ENCODE results near the gene VAMP5. TPM values are rescaled to one million over a fixed set of nuclear protein-coding genes. Genes with fewer than 3 reads are reported as not detected.

Gene VAMP5
- total and polyA plus RNA-seq, 2 donors (not counting 3 experiments of a cell fraction or from before 2014, with no cell fraction given), result 186 to 624 TPM

DNA sequence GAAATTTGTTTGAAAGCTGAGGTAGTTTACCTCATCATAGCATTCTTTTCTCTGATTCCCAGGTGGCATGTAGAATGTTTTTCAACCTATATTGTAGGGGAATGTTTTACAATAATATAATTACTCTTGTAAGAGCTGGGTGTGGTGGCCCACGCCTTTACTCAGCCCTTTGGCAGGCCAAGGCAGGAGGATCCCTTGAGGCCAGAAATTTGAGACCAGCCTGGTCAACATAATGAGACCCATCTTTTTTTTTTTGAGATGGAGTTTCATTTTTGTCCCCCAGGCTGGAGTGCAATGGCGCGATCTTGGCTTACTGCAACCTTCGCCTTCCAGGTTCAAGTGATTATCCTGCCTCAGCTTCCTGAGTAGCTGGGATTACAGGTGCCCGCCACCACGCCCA is 35.4 kb downstream of the VAMP5 start:
- intact Hi-C loops (cut with micrococcal nuclease), result loop anchor here (5.0 kb wide), 1 partner anchor 197 kb away; no protein-coding TSS in a partner anchor
- no peaks in the 10 kb centered on the region for H3K9me1 ChIP-seq (replicated peaks; ENCODE audit: control insufficient read depth, extremely low read depth, insufficient read depth, low read length)
- DNase-seq (ENCODE audit: low read depth, low spot score) (no peak), FAIRE-seq (no peak)
- H3K79me2 ChIP-seq (ENCODE audit: control insufficient read depth, insufficient read depth, low read length), result peaks cover 55% of the 10 kb centered on the region
- no peaks in the 10 kb centered on the region for H4K20me1 ChIP-seq (replicated peaks; ENCODE audit: control insufficient read depth, extremely low read depth, insufficient read depth, low read length)
- no peak overlapping the region for H3K27ac ChIP-seq (ENCODE audit: insufficient read depth, low read depth, low read length)
- H3K9ac ChIP-seq (replicated peaks; ENCODE audit: extremely low read depth, insufficient read depth, low read length), result no peak overlapping the region
- ChIA-PET CTCF (interaction anchor here (0.5 to 8.8 kb wide), 2 partner anchors 16 to 88 kb away, joined by 4 to 74 read pairs; no protein-coding TSS in a partner anchor), POLR2A (no interaction called here)
- H3K9me3 ChIP-seq (replicated peaks; ENCODE audit: control insufficient read depth, insufficient read depth, low read length), result no peaks in the 10 kb centered on the region
- TF ChIP-seq FOS (IDR thresholded peaks at IDR 0.05; ENCODE audit: borderline replicate concordance, insufficient read depth, low read length) (no peak), CTCF (IDR thresholded peaks at IDR 0.05; ENCODE audit: extremely low read depth in 1 of 2, insufficient read depth in 1 of 2, low read depth in 1 of 2, low read length in 2 of 2) (no peak), POLR2AphosphoS5 (IDR thresholded peaks at IDR 0.05; ENCODE audit: insufficient read depth, low read depth, low read length) (no peak), POLR2A (IDR thresholded peaks at IDR 0.05; ENCODE audit: low read depth, low read length) (no peak), JUN (IDR thresholded peaks at IDR 0.05; ENCODE audit: borderline replicate concordance, insufficient read depth, insufficient read length, low read depth) (no peak), EZH2 (IDR thresholded peaks at IDR 0.05; ENCODE audit: borderline replicate concordance, low read depth, low read length, severe bottlenecking) (no peak), MYC (IDR thresholded peaks at IDR 0.05; ENCODE audit: low read depth, low read length) (no peak), GATA2 (IDR thresholded peaks at IDR 0.05; ENCODE audit: insufficient read depth, insufficient read length, low read depth, low read length) (no peak)
- TF ChIP-seq, protein P1, sequence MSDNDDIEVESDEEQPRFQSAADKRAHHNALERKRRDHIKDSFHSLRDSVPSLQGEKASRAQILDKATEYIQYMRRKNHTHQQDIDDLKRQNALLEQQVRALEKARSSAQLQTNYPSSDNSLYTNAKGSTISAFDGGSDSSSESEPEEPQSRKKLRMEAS (IDR thresholded peaks at IDR 0.05; ENCODE audit: insufficient read depth, insufficient read length), result no peak
- H3K4me1 ChIP-seq (ENCODE audit: control insufficient read depth, extremely low read depth, insufficient read depth, low read length), result peaks cover 9% of the 10 kb centered on the region
- no peak overlapping the region for H3K4me2 ChIP-seq (ENCODE audit: insufficient read depth, low read length)
- peaks cover 19 to 24% of the 10 kb centered on the region in 2 experiments for H3K36me3 ChIP-seq (ENCODE audit: control insufficient read depth in 2 of 2, extremely low read depth in 1 of 2, insufficient read depth in 2 of 2, low read length in 2 of 2)
- dilution Hi-C loops (cut with MboI; ENCODE audit: extremely low pct_ligation_motif_present, low sequenced_read_pairs), result no loop called here
- H2AFZ ChIP-seq (ENCODE audit: low read depth, low read length), result no peak overlapping the region
- BruUV-seq (replicated peaks), result no TSS peak
- H3K4me3 ChIP-seq (replicated peaks in 1 of 3; ENCODE audit: insufficient read depth in 1 of 3, low read depth in 1 of 3, low read length in 3 of 3), result no peak overlapping the region
- no peaks in the 10 kb centered on the region for H3K27me3 ChIP-seq (ENCODE audit: control insufficient read depth in 2 of 2, insufficient read depth in 2 of 2, low read length in 2 of 2)
